ENCODE results near the gene HERC2.

DNA sequence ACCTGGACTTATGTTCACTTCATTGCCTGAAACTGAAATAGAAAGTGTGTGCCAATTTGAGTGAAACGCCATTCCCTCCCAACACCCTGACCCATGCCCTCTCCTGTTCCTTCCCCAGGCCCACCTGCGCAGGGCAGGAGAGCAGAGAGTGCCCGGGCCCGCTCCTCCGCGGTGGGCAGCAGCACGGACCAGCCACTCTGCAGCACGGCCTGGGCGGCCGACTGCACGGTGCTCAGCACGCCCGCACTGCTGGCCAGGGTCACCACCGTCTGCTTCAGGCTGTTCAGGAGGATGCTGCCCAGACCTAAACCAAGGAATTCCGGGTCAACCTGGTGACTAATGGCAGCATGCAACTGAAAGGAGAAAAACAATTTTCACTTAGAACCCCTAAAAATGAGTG lies 66.0 kb downstream of the HERC2 start:
- TF ChIP-seq, protein P1, sequence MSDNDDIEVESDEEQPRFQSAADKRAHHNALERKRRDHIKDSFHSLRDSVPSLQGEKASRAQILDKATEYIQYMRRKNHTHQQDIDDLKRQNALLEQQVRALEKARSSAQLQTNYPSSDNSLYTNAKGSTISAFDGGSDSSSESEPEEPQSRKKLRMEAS (IDR thresholded peaks at IDR 0.05; ENCODE audit: low read depth, low read length): no peak
- TF ChIP-seq, protein P2, sequence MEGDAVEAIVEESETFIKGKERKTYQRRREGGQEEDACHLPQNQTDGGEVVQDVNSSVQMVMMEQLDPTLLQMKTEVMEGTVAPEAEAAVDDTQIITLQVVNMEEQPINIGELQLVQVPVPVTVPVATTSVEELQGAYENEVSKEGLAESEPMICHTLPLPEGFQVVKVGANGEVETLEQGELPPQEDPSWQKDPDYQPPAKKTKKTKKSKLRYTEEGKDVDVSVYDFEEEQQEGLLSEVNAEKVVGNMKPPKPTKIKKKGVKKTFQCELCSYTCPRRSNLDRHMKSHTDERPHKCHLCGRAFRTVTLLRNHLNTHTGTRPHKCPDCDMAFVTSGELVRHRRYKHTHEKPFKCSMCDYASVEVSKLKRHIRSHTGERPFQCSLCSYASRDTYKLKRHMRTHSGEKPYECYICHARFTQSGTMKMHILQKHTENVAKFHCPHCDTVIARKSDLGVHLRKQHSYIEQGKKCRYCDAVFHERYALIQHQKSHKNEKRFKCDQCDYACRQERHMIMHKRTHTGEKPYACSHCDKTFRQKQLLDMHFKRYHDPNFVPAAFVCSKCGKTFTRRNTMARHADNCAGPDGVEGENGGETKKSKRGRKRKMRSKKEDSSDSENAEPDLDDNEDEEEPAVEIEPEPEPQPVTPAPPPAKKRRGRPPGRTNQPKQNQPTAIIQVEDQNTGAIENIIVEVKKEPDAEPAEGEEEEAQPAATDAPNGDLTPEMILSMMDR (IDR thresholded peaks at IDR 0.05; ENCODE audit: low read depth, low read length): no peak
- TF ChIP-seq POLR2A (IDR thresholded peaks at IDR 0.05; ENCODE audit: extremely low read depth, insufficient read length): no peak
- TF ChIP-seq MYC (IDR thresholded peaks at IDR 0.05; ENCODE audit: low read depth, low read length): no peak
